SIG-M5 (cell line): ENCODE measurements around the gene HHIPL1.

Source experiments
- DNase-seq: peaks from one replicate; lab custom pipeline; 2025; lab: John Stamatoyannopoulos, UW

The HHIPL1 gene

DNA sequence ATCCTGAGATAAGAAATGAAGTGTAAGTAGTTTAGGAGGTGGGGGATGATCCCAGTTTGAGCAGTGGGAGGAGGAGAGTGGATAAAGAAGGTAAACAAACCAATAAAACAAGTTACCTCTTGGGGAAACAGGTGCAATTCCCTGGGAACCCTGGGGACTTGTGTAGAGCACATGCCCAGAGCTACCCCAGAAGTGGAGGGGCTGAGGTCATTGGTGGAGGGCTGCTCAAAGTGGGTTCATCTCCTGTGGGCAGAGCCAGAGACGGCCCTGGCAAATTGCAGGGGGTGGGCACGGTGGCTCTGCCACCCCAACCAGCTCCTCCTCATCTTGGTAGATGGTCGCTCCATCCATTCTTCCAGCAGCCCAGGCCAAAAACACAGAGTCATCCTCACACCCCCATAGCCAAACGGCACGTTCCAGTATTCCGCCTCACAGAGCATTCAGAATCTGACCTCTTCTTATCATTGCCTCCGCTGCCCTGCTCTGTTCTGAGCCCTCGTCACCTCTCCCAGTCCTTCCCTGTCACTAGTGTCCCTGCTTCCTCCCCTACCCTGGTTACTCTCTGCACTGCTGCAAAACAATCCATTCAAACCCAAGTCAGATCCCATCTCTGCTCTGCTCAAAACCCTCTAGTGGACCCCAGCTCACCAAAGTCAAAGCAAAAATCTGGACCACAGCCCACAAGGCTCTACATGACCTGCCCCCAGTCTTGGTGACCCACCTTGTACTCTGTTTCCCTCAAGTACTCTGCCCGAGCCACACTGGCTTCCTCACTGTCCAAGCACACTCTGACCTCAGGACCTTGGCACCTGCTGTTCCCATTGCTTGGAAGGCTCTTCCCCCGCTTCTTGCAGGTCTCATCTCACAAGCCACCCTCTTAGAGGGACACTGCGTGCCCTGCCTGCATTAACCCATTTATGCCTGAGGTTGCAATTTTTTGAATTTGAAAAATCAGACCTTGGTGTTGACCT, 44.6 kb downstream of the HHIPL1 start:
- DNase-seq = no peak

DNA sequence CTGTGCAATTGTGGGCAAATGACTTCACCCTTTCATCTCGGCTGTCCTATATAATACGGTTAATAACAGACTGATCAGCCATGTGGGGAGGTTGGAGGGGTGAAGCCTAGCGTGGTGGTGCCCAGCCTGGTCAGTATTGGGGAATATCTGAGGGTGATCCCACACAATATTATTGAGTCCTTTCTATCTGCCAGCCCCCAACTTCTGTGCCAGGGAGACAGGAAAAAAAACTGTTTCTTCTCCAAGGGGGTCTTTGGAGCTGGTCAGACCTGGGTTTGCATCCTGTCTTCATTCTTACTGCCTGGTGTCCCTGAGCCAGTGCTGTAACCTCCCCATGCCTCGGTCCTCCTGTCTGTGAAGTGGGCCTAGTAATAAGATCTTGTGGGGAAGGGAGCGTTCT, 45.7 kb downstream of the HHIPL1 start:
- no peak for DNase-seq

DNA sequence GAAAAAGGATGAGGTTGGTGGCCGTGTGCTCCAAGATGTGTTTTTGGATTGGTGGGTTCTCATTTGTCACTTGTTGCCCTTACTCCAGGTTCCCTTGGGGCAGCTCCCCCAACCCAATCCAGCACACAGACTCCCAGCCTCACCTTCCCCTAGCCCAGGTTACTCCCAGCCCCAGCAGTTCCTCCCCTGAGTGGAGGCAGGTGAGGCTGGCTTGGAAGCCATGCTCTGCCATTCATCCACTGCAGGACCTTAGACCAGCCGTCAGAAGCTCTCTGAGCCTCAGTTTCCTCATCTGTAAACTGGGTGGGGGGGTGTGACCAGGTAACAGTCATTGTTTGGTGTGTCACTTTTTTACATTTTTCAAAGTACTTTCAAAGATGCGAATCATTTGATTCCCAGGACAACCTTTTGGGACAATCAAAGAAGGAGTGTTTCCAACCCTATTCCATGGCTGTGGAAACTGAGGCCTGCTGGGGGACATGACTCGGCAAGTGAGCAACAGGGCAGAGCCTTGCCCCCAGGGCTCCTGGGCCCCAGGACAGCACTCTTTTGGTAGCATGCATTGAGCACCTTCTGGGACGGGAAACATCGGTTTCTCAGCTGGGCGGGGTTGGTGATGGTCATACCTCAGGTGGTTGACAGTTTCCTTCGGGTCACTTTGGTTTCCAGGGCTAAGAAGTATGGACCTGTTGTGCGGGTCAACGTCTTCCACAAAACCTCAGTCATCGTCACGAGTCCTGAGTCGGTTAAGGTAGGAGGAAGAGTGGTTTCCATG, 46.4 kb downstream of the HHIPL1 start:
- DNase-seq = no peak

DNA sequence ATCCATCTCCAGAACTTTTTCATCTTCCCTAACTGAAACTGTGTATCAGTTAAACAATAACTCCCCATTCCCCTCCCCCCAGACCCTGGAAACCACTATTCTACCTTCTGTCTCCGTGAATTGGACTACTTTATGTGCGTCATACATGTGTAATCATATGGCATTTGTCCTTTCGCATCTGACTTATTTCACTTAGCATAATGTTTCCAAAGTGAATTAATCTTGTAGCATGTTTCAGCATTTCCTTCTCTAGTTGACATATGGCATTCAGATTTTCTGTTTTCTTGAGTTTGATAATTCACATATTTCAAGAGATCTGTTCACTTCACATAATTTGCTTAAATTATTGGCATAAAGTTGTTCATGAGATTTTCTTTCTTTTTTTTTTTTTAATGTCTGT, 49.0 kb downstream of the HHIPL1 start:
- no peak for DNase-seq

DNA sequence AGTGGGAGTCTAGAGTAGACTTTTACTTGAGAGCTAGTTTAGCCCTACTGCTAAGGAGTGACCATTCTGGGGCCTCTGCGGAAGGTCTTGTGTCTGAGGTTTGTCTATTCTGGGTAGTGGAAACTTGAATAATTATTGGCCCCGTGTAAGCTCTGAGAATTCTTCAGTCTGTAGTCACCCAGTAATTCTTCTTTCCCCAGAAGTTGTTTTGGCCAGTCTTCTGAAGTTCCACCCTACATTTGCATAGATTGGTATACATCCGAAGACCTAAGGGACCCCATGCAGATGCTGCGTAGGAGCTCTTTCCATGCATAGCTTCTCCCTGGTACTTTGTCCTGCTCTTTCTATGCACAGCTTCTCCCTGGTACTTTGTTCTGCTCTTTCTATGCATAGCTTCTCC, 52.0 kb downstream of the HHIPL1 start:
- DNase-seq = no peak

DNA sequence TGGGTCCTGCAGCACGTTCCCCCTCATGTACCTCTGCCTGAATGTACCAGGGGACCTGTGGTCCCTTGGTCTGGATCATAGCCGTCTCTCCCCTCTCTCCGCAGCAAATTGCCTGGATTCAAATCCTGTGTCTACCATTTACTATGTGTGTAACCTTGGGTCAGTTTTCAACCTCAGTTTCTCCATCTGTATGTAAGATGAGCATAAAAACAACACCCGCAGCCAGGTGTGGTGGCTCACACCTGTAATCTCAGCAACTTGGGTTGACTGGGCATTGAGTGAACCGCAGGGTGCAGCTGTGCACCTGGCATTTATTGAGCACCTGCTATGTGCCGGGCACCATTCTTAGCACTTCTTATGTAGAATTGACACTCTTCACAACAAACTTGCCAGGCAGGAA, 53.3 kb downstream of the HHIPL1 start:
- no peak for DNase-seq

DNA sequence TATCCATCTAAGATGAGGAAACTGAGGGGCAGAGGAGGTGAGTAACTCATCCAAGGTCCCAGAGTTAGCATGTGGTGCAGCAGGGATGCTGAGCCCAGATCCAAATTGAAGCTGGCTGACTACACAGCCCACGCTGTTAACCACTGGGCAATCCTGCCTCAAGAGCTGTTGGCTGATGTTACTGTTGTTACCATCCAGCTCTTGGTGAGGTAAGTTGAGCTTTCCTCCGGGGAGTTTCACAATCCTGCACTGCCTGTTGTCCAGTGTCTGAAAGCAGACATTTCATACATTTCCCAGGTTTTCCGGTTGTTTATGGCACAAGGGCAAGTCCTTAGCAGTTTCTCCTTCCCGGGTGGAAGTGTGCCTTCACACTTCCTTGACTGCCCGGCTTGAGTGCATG, 53.7 kb downstream of the HHIPL1 start:
- DNase-seq = no peak

DNA sequence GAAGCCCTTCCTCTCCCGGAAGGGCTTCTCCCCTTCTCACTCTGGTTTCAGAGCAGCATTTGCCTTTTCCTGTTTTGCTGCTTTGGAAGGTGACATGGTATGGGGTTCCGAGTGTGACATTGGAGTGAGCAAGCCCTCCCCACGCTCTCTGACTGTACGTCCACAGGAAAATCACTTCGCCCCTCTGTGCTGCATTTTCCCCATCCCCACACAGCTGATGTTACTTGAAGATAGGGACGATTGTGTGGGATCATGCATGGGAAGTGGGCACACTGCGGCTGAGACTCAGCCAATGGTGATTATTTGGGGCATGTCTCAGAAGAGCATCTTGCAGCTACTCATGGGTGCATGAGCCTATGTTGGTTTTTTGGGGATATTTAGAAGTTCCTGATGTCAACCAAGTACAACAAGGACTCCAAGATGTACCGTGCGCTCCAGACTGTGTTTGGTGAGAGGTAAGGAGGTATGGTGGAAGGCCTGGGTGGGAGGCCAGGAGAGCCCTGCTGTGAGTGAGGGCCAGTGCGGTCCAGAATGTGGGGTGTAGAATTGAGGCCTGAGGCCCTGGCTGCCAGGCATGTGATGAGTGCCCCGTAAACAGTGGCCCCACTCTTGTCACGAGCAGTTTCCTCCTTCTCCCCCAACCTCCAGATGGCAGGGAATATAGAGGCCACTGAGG, 54.3 kb downstream of the HHIPL1 start:
- DNase-seq = no peak

DNA sequence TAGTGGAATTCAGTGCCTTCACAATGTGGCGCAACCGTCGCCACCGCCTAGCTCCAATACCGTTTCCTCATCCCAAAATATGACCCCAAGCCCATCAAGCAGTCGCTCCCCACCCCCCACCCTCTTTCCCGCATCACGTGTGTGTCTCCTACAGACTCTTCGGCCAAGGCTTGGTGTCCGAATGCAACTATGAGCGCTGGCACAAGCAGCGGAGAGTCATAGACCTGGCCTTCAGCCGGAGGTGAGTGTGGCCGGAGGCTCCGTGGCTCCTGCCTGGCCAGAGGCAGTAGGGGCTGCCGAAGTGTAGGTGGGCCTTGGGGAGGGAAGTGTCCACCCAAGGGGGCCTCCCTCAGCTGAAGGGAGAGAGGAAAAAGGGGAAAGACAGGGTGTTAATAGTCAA, 54.9 kb downstream of the HHIPL1 start:
- DNase-seq = no peak

DNA sequence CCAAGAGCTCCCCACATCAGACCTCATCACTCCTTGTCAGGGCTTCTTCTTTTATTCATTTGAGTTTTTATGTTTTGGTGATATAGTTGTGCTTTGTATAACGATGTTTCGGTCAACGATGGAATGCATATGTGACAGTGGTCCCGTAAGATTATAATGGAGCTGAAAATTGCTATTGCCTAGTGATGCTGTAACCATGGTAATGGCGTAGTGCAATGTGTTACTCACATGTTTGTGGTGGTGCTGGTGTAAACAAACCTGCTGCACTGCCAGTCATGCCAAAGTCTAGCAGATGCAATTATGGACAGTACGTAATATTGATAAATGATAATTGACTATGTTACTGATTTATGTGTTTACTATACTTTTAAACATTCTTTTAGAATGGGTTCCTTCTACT, 55.5 kb downstream of the HHIPL1 start:
- DNase-seq = no peak

DNA sequence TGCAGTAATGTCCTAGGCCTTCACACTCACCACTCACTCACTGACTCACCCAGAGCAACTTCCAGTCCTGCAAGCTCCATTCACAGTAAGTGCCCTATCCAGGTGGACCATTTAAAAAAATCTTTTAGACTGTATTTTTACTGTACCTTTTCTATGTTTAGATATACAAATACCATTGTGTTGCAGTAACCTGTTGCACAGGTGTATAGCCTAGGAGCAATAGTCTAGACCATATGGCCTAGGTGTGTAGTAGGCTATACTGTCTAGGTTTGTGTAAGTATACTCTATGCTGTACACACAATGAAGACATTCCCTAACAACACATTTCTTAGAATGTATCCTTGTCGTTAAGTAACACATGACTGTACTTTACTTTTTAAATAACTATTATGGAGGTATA, 56.3 kb downstream of the HHIPL1 start:
- no peak for DNase-seq

DNA sequence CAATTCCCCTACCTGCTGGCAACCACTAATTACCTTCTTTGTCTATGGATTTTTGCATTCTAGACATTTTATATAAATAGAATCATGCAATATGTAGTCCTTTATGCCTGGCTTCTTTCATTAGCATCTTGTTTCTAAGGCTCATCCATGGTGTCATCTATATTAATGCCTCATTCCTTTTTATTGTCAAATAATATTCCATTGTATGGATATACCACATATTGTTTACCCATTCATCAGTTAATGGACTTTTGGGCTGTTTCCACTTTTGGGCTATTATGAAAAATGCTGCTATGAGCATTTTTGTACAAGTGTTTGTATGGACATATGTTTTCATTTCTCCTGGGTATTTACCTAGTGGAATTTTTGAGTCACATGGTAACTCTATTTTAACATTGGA, 57.2 kb downstream of the HHIPL1 start:
- no peak for DNase-seq

DNA sequence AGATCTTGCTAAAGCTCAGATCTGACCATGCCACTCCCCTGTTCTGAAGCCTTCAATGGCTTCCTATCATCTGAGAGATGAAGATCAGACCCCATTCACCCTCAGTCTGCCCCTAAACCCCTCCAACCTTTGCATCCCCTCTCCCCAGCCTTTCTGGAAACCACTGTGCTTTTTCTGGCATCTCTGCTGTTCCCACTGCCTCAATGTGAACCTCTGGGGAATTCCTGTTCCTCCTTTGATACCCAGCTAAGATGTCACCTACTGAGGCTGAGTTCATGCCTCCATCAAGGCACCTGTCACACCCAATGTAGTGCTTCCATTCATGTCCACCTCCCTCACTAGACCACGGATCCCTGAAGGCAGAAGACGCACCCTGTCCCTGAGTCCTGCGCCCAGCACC, 58.5 kb downstream of the HHIPL1 start:
- DNase-seq = no peak

DNA sequence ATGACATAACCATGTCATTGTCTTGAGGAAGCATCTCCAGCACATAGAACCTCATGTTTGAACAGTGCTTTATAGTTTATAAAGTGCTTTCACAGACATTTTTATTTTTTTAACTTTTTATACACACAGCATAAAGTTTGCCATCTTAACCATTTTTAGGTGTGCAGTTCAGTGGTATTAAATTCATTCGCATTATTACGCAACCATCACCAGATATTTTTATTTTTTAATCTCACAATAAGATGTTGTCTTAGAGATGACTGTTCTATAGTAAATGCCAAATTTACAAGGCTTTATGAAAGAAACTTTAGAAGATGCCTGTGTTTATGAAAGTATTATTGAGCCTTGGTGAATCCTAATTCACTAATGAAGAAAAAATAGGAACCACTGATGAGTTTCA, 59.1 kb downstream of the HHIPL1 start:
- DNase-seq = no peak

DNA sequence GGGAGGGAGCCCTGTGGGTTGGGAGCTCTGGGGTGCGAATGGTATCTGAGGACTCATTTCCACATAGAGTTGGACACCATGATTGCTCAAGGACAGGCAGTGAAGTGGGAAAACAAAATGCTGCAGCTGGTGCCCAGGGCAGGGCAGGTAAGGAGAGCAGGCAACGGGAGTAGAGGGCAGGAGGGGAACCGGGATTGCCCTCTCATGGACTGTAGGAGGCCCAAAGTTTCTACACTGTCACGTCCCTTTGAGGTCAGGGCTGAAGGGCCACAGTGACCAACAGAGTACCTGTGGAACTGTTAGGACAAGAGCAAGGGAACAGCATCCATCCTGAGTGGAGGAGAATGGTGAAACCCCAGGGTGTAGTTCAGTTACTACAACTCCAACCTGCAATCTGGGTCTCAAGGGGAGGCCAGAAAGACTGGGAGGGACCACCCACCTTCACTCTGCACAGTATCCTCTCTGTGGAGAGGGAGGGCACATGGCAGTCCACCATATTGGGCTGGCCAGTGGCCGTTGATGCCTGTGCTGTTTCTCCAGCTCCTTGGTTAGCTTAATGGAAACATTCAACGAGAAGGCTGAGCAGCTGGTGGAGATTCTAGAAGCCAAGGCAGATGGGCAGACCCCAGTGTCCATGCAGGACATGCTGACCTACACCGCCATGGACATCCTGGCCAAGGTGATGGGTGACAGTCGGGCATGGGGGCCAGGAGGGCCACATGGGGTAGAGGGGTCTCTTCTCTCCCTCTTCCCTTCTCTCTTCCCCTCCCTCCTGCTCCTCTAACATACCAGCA, 61.4 kb downstream of the HHIPL1 start:
- no peak for DNase-seq

DNA sequence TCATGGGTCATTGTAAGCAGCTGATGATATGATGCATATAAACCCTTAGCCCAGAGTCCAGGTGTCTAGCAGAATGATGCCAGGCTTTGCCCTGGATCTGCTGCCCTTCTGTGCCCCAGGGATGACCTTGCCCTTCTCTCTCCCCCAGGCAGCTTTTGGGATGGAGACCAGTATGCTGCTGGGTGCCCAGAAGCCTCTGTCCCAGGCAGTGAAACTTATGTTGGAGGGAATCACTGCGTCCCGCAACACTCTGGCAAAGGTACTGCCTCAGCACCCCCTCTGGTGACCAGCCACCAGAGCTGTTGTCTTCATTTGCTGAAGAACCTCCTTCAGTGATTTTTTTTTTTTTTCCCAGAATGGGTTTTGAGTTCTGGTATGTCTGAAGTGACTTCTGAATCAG, 62.5 kb downstream of the HHIPL1 start:
- DNase-seq = no peak

DNA sequence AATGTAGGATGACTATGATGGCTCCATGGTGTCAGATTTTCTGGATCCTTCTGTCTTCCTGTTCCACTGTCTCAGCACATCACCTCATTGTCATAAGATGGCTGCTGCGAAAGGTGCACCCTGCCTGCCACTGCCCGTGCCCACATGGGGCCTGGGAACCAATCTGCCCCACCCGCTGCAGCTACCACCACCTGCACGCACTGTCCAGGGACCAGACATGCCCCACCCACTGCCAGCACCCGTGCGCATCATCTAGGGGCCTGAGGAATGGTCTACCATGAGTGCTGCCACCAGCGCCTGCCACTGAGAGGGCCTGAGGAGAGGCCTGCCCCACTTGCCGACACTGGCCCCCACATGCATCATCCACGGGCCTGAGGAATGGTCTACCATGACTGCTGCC, 63.0 kb downstream of the HHIPL1 start:
- no peak for DNase-seq

DNA sequence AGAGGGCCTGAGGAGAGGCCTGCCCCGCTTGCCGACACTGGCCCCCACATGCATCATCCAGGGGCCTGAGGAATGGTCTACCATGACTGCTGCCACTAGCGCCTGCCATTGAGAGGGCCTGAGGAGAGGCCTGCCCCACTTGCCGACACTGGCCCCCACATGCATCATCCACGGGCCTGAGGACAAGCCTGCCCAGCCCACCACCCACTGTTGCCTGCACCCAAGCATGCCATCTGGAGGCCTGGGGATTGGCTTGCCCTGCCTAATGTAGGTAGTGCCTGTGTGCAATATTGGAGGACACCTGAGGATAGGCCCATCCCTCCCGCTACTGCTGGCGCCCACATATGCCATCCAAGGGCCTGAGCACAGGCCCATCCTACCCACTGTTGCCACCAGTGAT, 63.5 kb downstream of the HHIPL1 start:
- no peak for DNase-seq

DNA sequence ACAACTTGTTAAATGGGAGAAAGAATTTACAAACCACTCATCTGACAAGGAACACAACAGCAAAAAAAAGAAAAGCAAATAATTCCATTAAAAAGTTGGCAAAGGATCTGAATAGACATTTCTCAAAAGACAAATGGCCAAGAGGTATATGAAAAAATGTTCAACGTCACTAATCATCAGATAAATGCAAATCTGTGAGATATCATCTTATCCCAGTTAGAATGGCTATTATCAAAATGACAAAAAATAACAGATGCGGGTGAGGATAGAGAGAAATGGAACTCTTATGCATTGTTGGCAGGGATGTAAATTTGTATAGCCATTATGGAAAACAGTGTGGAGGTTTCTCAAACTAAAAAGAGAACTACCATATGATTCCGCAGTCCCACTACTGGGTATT, 69.0 kb downstream of the HHIPL1 start:
- no peak for DNase-seq

DNA sequence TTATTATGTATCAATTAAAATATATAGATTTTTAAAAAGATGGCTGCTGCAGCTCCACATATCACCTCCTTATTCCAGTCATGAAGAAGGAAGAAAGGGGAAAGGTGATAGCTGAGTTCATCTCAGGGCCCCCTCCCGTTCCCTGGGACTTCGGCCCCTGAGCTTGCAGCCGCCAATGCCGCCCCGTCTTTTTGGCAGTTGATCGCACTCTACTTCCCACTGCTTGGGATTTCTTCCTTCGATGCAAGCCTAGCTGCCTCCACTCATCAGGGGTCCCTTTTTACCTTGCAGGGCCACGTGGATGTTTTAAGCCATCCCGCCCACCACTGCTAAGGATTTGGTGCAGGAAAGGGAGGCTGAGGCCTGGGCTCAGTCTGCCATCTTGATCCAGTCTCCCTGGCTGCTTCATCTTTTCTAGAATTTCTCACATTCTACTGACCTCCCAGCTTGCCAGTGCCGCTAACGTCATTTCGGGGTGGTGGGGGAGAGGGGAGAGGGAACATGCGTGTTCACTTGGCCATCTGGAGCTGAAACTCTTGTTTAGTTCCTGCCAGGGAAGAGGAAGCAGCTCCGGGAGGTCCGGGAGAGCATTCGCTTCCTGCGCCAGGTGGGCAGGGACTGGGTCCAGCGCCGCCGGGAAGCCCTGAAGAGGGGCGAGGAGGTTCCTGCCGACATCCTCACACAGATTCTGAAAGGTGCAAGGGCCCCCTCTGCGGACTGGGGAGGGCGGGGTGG, 70.5 kb downstream of the HHIPL1 start:
- DNase-seq = no peak
